ENCODE data around the gene DNAJC18.
"Not testable (repeated sequence)": the region's sequence is repeated elsewhere in the genome, so short reads cannot be mapped to it uniquely, and the experiment has no call there.

Gene DNAJC18

DNA sequence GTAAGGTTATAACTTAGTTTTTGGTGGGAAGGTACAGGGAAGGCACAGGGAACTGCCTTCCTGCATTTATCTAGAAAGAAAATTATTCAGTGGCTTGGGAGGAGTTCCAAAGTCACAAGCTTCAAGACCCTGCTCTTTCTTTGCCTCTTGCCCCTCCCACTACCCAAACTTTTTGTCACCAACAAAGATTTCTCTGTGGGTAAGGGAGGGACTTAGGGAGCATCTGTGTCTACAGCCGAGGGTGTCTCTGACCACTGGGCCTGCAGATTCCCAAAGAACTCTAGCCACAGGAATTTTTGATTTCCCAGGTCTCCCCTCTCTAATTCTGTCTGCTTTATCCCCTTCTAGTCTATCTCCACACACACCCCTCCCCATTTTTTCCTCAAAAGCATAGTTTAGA is 21.1 kb upstream of the DNAJC18 start:
- no peak for DNase-seq

DNA sequence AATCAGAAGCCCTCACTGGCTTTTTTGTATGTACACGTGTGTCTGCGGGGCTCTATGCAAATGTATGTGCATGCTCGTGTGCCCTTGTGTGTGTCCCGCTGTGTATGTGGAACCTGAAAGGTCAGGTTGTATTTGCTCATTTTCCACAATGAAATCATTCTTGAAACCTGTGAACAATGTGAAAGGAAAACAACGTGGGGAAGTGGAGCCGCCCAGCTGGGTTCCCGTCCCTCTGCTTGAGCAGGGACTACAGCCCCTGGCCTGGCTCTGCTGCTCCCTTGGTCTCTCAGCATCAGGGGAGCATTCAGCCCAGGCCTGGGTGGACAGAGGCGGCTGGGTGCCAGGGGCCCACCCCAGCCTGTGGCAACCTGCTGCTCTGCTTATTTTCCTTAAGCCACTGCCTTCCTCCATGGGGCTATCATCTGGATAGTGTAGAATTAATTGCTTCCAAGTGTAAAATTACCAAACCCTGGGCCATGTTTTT is 20.2 kb upstream of the DNAJC18 start:
- DNase-seq, result no peak

DNA sequence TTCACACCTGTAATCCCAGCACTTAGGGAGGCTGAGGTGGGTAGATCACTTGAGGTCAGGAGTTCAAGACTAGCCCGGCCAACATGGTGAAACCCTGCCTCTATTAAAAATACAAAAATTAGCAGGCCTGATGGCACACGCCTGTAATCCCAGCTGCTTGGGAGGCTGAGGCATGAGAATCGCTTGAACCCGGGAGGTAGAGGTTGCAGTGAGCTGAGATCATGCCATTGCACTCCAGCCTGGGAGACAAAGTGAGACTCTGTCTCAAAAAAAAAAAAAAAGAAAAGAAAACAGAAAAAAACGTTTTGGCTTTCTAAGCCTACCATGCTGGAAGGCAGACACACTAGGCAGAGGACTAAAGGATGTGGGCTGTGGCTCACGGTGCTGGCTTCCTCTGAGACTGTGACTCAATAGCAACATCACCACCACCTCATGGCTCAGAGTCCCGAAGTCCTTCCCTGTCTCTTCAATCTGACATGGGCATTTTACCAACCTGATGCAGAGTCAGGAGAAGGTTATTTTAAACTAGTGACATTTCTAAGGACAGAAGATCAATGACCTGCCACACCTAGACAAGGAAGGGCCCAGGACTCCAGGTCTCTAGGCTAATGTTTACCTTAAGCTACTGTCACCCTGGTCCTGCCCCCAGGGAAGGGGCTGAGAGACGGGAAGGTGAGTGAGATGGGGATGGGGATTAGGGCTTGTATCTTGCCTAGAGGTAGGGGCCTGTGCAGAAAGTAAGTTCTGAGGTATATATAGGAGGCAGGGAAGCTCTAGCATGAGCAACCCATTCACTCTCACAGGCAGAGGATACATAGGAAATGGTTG is 19.5 kb upstream of the DNAJC18 start:
- DNase-seq, result peak; percentile 80

DNA sequence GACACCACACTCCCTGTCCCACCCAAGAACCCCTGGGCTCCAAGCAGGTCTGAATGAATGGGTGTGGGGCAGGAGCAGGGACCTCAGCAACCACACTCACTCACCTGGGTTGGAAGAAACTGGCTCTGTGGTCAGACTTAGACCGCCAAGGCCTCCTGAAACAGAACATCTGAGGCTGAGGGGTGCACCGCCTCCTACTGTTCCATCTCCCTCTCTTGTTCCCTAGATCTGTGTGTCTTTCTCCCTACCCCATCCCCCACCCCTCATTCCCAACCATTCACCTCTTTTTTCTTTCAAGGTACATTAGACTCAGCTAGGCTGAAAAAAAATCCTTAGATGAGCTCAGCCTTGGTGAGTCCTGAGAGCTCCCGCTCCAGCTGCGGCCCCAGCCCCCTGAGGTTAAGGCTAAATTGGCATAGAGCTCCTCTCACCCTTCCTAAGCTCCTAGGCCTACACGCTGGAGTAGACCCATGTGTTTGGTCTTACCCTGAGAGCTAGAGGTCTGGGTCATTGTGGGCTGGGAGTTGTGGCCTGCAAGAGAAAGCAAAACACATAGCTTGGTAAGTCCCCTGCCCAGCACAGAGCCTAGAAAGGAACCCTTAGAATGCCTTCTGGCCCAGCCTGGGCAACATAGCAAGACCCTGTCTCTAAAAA is 18.5 kb upstream of the DNAJC18 start:
- peak; percentile 67 for DNase-seq

DNA sequence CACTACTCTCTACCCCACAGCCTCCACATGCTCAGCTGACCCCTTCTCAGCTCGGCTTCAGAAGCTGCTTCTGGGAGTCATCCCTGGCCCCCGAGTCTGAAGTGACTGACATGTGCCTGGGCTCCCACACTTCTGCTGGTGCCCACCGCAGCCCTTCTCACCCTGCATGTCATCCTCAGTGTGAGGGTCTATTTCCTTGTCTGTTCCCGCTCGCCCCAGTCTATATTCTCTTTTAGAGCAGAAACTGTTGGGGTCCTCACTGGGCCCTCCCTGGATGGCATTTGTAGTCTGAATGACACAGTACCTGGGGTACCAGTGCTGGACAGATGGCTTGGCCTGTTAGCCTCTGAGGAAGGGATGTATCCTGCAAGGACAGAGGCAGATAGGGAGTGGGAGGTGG is 17.9 kb upstream of the DNAJC18 start:
- DNase-seq, result no peak

DNA sequence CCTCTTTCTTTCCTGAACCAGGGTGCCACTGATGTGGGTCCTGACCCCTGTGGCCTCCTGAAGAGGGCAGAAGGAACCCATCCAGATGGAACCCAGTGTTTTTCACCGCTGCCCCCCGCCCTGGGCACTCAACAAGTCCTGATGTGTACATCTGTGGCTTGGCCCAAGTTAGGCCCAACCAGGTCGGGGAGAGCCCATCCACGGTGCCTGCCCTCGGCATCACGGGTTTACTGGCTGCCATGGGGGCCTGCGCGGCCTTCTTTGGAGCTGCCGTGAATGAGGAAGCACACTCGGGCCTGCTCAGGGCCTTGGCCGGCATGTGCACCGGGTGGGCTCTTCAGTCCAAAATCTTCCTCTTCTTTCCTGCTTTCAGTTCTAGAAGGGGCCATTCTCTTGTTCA is 17.5 kb upstream of the DNAJC18 start:
- no peak for DNase-seq

DNA sequence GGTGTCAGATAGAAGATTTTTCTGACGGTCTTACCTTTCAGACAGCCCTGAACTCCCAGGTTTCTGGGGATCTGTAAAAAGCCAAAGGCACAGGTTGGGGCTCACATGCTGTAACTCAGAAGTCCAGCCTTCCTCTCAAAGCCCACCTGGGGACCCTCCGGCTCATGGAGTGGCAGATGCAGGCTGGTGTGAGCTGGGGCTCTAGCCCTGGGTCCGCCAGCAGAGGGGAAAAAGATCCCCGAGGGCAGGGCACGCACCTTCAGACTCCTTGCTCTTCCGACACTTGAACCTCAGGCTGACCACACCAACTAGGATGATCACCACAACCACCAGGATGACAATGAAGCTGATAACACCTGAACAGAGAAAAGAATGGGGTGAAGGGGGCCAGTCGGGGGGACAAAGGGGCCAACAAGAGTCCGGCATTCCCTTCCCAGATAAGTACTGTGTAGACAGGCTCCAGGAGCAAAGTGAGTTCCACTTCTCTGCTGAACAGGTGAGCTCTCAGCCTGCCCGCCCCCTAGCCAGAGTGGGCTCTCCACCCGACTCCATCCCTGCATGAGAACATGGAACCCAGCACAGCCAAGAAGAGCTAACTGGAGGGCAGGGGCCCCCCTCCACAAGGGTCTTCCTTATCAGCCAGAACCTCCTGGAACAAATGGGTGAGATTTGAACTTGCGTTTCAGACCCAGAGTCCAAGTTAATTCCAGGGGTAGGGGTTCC is 15.4 kb upstream of the DNAJC18 start:
- no peak for DNase-seq

DNA sequence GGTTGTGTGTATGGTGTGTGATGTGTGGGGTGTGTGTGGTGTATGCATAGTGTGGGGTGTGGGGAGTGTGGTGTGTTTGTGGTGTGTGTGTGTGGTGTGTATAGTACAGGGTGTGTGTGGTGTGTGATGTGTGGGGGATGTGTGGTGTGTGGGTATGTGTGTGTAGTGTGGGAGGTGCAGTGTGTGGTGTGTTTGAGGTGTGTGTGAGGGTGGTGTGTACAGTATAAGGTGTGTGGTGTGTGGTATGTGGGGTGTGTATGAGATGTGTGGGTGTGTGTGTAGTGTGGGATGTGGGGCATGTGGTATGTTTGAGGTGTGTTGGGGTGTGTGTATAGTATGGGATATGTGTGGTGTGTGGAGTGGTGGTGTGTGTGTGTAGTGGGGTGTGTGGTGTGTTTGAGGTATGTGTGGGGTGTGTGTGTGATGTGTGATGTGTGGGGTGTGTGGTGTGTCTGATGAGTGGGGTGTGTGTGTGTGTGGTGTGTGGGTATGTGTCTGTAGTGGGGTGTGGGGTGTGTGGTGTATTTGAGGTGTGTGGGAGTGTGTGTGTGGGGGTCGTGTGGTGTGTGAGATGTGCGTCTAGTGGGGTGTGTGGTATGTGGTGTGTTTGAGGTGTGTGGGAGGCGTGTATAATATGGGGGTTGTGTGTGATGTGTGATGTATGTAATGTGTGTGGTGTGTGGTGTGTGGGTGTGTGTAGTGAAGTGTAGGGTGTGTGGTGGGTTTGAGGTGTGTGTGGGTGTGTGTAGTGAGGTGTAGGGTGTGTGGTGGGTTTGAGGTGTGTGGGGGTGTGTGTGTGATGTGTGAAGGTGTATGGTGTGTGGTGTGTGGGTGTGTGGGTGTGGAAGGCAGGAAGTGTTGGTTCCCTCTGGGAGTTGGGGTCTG is 14.6 kb upstream of the DNAJC18 start:
- DNase-seq, result no peak

DNA sequence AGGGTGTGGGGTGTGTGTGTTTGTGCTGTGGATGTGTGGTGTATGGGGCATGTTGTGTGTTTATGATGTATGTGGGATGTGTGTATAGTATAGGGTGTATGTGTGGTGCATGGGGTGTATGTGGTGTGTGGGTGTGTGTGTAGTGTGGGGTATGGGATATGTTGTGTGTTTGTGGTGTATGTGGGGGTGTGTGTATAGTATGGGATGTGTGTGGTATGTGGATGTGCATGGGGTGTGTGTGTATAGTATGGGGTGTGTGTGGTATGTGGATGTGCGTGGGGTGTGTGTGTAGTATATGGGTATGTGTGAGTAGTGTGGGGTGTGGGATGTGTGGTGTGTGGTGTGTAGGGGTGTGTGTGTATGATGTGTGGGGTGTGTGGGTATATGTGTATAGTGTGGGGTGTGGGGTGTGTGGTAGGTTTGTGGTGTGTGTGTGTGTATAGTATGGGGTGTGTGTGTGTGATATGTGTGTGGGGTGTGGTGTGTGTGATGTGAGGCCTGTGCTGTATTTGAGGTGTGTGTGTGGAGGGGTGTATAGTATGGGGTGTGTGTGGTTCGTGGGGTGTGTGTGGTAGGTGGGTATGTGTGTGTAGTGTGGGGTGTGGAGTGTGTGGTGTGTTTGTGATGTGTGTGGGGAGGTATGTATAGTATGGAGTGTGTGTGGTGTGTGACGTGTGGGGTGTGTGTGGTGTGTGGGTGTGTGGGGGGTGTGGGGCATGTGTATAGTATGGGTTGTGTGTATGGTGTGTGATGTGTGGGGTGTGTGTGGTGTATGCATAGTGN is 12.7 kb upstream of the DNAJC18 start:
- peak; percentile 18 for DNase-seq

DNA sequence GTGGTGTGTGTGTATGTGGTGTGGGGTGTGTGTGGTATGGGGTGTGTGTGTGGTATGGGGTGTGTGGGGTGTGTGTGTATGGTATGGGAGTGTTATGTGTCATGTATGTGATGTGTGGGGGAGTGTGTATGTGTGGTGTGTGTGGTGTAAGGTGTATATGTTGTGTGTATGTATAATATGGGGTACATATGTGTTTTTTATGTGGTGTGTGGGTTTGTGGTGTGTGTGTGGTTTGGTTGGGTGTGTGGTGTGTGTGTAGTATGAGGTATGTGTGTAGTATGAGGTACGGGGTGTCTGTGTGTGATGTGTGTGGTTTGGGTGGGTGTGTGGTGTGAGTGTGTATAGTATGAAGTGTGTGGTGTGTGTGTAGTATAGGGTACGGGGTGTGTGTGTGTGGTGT is 11.9 kb upstream of the DNAJC18 start:
- no peak for DNase-seq

DNA sequence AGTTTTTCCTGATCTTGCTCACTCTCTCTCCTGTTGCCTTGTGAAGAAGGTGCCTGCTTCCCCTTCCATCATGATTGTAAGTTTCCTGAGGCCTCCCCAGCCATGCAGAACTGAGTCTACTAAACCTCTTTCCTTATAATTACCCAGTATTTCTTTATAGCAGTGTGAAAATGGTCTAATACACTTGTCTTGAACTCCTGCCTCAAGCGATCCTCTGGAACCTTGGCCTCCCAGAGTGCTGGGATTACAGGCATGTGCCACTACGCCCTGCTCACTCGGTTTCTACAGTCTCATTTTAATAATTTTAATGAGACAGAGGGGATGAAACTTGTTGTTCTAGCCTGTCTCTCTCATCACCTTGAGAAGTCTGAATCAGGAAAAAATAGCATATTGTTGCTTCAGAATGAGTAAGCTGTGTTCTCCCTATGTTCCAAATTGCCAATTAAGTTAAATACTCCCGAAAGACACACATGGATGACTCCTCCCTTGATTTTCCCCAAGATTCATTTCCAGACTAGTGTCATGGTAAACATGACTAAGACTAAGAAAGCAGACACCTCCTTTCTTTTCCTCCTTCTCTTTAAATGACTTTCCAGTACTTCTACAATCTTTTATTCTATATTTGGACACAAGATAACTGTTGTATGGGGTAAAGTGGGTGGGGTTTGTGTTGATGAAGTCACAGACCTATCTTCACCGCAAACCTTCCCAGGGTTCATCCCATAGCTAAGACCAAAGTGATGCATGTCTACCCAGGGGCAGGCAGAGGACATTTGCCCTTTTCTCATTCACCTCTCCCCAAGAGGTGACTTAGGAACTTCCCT is 7.8 kb upstream of the DNAJC18 start:
- no peak for DNase-seq

DNA sequence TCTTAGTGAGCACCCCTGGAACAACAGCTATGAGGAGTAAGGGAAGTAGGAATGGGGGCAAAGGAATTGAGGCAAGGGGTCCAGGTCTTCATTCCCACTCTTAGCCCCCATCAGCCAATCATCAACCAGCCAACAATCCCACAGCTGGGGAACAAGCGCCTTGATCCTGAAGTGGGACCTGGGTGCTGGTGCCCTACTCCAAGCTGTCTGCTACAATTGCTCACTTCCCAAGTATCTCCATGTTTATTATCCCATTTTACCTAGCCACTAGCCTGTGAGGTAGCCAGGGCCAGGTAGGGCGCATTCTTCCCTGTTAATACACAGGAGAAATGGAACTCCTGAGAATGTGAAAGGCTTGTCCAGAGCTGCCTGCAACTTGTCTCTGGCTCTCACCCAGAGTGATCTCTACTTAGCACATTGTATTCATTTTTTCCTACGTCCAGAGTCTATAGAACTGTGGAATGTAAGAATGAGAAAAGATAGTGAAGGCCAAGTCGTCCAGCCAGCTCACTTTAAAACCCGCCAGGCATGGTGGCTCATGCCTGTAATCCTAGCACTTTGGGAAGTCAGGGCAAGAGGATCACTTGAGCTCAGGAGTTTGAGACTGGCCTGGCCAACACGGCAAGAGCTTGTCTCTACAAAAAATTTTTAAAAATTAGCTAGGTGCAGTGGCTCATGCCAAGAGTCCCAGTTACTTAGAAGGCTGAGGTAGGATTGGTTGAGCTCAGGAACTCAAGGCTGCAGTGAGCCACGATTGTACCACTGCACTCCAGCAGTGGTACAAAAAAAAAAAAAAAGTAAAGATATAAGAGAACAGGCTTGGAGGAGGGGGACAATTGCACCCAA is 6.2 kb upstream of the DNAJC18 start:
- DNase-seq, result no peak

DNA sequence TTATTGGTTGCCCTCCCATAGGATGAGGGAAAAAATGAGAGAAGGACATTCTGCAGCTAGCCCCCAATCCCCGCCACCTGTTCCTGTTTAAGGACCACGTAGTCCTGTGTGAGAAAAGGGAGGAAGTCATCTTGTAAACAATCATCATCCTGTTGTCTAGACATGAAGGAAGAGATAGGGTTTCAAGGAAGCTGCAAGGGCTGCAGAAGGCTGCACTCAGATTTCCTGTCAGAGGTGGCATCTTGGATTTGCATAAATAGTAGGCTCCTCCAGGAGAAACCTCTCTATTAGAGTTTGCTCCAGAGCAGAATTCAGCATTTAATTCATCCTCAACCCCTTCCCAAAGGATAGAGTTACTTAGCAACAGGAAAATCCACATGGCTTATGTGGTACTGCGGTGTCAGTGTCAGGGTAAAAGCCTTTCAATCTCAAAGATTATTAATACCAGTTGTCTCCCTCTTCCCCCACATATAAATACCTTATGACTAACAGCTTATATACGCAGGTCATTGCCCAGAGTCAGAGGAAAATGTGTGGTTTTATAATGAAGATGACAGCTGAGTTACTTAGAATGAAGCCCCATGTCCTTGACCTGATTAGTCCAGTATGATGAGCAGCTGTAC is 4.6 kb upstream of the DNAJC18 start:
- no peak for DNase-seq

DNA sequence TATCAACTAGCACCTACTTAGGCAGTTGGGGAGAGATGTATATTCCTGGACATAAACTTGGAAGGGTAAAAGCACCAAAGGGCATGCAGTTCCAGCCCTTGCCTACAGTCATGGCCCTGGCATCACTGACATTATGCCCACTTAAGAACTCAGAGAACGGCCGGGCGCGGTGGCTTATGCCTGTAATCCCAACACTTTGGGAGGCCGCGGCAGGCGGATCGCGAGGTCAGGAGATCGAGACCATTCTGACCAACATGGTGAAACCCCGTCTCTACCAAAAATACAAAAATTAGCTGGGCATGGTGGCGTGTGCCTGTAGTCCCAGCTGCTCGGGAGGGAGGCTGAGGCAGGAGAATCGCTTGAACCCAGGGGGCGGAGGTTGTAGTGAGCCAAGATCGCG is 1.1 kb upstream of the DNAJC18 start:
- not testable (repeated sequence) for DNase-seq

DNA sequence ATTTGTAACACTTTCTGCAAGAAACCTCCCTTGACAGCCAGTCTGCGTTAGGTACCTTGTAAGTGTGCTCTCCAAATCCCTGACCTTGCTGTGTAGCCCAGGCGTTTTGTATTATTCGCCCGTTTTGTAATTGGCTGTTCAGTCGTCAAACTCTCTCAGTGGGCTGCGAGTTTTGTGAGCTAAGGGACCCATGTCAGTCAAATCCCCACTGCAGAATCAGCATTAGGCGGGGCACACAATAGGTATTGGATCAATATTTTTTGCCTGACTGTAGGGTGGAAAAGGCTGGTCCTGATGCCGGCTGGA is 665 bp downstream of the DNAJC18 start:
- no peak for DNase-seq

DNA sequence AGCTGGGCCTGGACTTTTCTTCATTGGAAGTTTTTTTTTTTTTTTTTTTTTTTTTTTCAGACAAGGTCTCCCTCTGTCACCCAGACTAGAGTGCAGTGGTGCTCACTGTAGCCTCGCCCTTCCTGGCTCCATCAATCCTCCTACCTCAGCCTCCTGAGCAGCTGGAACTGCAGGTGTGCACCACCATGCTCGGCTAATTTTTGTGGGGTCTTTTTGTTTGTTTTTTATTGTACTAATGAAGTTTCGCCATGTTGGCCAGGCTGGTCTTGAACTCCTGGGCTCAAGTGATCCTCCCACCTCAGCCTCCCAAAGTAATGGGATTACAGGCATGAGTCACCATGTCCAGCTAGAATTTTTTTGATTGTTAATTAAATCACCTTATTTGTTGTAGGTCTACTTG is 3.6 kb downstream of the DNAJC18 start:
- DNase-seq, result no peak

DNA sequence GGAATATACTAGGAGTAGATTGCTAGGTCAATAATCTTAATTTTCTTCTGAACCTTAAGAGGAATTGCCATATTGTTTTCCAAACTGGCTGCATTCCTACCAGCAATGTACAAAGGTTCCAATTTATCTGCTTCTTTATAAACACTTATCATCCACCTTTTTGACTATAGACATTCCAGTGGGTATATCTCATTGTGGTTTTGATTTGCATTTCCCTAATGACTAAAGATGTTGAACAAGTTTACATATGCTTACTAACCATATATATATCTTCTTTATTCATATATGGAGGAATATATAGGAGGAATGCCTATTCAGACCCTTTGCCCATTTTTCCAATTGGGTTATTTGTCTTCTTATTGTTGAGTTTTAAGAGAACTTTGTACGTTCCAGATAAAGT is 7.6 kb downstream of the DNAJC18 start:
- DNase-seq, result no peak

DNA sequence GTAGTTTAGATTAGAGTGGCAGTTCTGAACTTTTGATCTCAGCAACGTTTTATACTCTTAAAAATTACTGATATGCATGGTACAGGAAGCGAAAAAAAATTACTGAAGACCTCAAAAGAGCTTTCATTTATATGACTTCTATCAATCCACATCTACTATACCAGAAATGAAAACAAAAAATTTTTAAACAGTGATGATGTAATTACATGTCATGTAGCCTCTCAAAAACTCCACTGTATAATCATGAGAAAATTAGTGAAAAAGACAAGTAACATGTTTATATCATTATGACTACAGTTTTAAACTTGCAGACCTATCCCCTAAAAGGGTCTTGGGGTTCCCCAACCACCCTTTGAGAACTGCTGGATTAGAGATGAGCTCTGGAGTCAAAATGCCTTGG is 9.3 kb downstream of the DNAJC18 start:
- no peak for DNase-seq

DNA sequence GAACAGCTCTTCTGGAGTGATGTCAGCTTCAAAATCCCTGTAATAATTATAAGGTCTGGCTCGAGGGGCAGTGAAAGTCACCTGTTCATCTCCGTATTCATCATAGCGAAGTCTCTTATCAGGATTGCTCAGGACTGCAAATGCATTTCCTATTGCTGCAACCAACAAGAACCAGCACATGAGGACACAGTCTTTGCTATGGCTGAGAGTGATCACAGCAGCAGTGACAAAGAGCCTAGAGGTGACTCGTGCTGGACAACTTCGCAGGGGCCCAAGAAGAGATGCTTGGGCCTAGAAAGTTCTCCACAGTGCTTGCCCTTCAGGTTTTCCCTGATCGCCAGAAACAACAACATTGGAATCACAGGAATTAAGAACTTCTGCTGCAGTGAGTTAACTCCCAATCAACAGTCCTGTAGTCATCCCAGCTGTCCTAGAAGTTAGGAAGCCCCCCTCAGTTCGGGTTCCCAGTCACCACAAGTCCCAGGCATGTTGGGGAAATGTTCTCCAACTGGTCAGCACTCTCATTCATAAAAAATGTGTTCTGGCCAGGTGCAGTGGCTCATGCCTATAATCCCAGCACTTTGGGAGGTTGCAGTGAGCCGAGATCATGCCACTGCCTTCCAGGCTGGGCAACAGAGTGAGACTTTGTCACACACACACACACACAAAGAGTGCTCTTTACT is 13.0 kb downstream of the DNAJC18 start:
- DNase-seq, result no peak

Data from stimulated activated CD8-positive, alpha-beta memory T cell treated with anti-CD3 and anti-CD28 coated beads, Interleukin-4, amount 100 ng/mL, for 48 hours (primary cell).